Measurements from ENCODE around the gene DCAF11. TPM values are rescaled to one million over a fixed set of nuclear protein-coding genes. Genes with fewer than 3 reads are reported as not detected.

The DCAF11 gene
- total and polyA plus RNA-seq, 10 donors = 28.7 to 110 (median 76.7) TPM

DNA sequence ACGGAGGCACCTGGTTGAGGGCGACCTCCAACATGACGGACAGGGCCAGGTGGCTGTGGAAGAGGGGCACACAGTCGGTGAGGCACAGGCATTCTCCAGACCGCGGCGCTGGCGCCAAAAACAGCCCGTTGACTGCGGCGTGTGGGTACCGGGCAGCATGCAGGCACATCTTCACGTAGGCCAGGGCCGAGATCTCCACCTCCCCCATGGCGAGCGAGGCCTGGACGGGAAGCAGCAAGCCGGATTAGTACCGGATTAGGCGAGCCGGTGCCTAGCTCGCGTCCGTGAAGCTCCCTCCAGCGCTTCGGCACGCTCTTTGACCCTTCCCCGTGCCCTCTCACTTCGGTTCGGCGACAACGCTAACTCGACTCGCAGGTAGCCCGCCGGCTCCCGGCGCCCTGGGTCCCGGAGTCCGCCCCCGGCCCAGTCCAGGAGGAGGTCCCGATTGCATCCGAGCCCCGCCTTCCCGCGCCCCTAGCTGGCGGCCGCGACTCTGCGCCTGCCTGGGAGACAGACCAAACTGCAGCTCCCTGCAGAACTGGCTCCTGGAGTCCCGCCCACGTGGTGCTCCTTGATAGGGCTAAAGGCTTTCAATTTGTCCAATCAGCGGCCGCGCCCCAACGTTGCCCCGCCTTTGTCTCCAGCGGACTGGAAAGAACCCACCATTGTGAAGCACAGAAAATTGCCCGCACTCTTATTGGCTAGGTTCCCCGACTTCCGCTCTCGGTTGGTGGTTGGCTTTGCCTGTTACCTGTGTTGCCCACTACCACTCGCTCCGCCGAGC is 26.7 kb downstream of the DCAF11 start, which contains the start of gene EMC9:
Gene EMC9 (minus strand): TSS at position 495 of the 784 bp plus-strand sequence. CDS start 287 bp downstream, at position 208.
- intact Hi-C loops (cut with DNase I; ENCODE audit: low total_unique reads) = no loop called here
- H3K36me3 ChIP-seq = peaks cover 3 to 67% (median 41%) of the 10 kb centered on the region in 6 donors
- WGBS, 5 donors = 0 to 1% (median 0%) methylated on average over 19 to 65 of the region's 65 CpGs
- H3K9me3 ChIP-seq = no peaks in the 10 kb centered on the region
- DNase-seq = peak; percentile 99
- H3K27me3 ChIP-seq (replicated peaks in 1 of 7) = no peaks in the 10 kb centered on the region
- H3K4me3 ChIP-seq = peak within 1 kb of the TSS; percentile 63 to 98 (median 86)
- TF ChIP-seq POLR2A (IDR thresholded peaks at IDR 0.05) (peak in 2 of 3 donors; percentile 33 to 74), POLR2AphosphoS5 (IDR thresholded peaks at IDR 0.05) (peak; percentile 94 to 96 (median 95))
- TF ChIP-seq, protein P1, sequence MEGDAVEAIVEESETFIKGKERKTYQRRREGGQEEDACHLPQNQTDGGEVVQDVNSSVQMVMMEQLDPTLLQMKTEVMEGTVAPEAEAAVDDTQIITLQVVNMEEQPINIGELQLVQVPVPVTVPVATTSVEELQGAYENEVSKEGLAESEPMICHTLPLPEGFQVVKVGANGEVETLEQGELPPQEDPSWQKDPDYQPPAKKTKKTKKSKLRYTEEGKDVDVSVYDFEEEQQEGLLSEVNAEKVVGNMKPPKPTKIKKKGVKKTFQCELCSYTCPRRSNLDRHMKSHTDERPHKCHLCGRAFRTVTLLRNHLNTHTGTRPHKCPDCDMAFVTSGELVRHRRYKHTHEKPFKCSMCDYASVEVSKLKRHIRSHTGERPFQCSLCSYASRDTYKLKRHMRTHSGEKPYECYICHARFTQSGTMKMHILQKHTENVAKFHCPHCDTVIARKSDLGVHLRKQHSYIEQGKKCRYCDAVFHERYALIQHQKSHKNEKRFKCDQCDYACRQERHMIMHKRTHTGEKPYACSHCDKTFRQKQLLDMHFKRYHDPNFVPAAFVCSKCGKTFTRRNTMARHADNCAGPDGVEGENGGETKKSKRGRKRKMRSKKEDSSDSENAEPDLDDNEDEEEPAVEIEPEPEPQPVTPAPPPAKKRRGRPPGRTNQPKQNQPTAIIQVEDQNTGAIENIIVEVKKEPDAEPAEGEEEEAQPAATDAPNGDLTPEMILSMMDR (IDR thresholded peaks at IDR 0.05 in 8 of 11, conservative IDR thresholded peaks at IDR 0.05 in 3 of 11) = peak; percentile 76 to 94 (median 90)
- peak within 1 kb of the TSS; percentile 88 to 97 (median 94) for H3K27ac ChIP-seq
- peaks cover 54 to 95% (median 78%) of the 10 kb centered on the region in 6 donors for H3K4me1 ChIP-seq

DNA sequence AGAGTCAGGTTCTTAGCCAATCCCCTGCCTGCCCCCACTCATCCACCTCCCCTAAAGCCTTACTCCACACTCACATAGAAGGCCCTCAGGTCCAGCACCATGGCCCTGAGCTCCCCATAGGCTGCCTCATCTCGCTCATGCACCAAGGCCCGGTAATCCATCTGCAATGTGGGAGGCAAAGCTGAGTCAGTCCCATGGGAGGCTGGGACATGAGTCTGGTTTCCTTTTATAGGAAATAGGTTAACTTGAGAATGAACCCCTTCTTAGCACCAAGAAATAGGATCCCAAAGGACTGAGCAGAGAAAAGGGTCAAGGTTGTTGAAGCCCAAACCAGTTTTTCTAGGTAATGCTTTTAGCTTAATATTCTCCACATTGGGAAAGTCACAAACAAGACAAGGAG is 28.9 kb downstream of the DCAF11 start:
- intact Hi-C loops (cut with DNase I; ENCODE audit: low total_unique reads) = no loop called here
- DNase-seq = peak; percentile 36
- TF ChIP-seq POLR2A (IDR thresholded peaks at IDR 0.05) = no peak
- no peak for TF ChIP-seq POLR2AphosphoS5 (IDR thresholded peaks at IDR 0.05)
- TF ChIP-seq, protein P1 (IDR thresholded peaks at IDR 0.05 in 8 of 11, conservative IDR thresholded peaks at IDR 0.05 in 3 of 11) = no peak
- peaks cover 45 to 83% (median 65%) of the 10 kb centered on the region in 6 donors for H3K4me1 ChIP-seq
- peaks cover under 1 to 54% (median 28%) of the 10 kb centered on the region in 6 donors for H3K36me3 ChIP-seq
- no peaks in the 10 kb centered on the region for H3K27me3 ChIP-seq (replicated peaks in 1 of 7)
- 74 to 93% (median 84%) methylated on average over 2 of the region's 2 CpGs for WGBS, 5 donors
- no peak overlapping the region for H3K4me3 ChIP-seq
- peak overlapping the region in 3 of 8 donors; percentile 6 to 99 (median 94) for H3K27ac ChIP-seq
- H3K9me3 ChIP-seq = no peaks in the 10 kb centered on the region

DNA sequence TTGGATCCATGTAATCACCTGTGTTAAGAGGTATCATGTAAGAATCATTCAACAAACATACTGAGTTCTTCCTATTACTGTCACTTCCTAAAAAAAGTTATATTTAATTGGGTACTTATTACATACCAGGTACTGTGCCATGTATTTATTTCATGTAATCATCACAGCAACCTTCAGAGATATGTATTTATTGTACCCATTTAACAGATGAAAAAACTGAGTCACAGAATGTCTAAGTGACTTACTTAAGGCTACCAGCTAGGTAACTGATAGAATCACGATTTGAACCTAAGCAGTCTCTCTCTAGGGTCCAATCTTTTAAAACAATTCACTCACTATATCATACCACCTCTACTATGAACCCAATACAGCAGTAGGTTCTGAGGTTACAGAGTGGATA is 29.9 kb downstream of the DCAF11 start:
- peaks cover 0 to 54% (median 27%) of the 10 kb centered on the region in 6 donors for H3K36me3 ChIP-seq
- no peaks in the 10 kb centered on the region for H3K27me3 ChIP-seq (replicated peaks in 1 of 7)
- intact Hi-C loops (cut with DNase I; ENCODE audit: low total_unique reads) = no loop called here
- no peak for DNase-seq
- H3K4me3 ChIP-seq = no peak overlapping the region
- H3K9me3 ChIP-seq = no peaks in the 10 kb centered on the region
- H3K27ac ChIP-seq = peak overlapping the region in 4 of 8 donors; percentile 94 to 99 (median 97)
- TF ChIP-seq POLR2A (IDR thresholded peaks at IDR 0.05) (no peak), POLR2AphosphoS5 (IDR thresholded peaks at IDR 0.05) (no peak)
- TF ChIP-seq, protein P1 (IDR thresholded peaks at IDR 0.05 in 8 of 11, conservative IDR thresholded peaks at IDR 0.05 in 3 of 11) = no peak
- WGBS, 5 donors = 85 to 98% (median 88%) methylated on average over 1 of the region's 1 CpG
- H3K4me1 ChIP-seq = peaks cover 38 to 83% (median 65%) of the 10 kb centered on the region in 6 donors

DNA sequence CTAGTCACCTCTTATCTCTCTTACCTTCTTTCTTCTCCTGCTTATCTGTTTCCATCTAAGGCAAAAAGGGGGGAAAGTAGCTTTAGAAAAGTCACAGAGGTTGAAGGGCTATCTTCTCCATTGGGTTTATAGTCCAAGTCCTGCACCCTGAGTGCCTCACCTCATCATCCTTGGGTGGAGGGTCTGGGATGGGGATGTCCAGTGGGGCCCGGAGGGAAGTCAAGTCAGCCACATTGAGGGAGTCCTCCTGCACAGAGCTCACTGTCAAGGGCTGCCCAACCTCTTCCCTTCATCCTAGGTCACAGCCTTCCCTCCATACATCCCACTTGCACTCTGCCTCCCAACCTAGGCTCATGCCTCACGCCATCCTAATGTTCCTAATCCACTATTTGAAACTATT is 30.6 kb downstream of the DCAF11 start:
- WGBS, 5 donors = 88 to 95% (median 92%) methylated on average over 2 of the region's 2 CpGs
- Histone ChIP-seq H3K36me3 (peaks cover 3 to 56% (median 33%) of the 10 kb centered on the region in 6 donors), H3K27me3 (replicated peaks in 1 of 7) (no peaks in the 10 kb centered on the region), H3K4me3 (peak overlapping the region in 5 of 8 donors; percentile 89 to 99 (median 95)), H3K27ac (peak overlapping the region; percentile 27 to 99 (median 96)), H3K9me3 (no peaks in the 10 kb centered on the region), H3K4me1 (peaks cover 34 to 83% (median 65%) of the 10 kb centered on the region in 6 donors)
- intact Hi-C loops (cut with DNase I; ENCODE audit: low total_unique reads) = no loop called here
- peak; percentile 65 for DNase-seq
- TF ChIP-seq POLR2A (IDR thresholded peaks at IDR 0.05) (no peak), POLR2AphosphoS5 (IDR thresholded peaks at IDR 0.05) (no peak)
- TF ChIP-seq, protein P1 (IDR thresholded peaks at IDR 0.05 in 8 of 11, conservative IDR thresholded peaks at IDR 0.05 in 3 of 11) = no peak
